ENCODE measurements around the gene SOD1.
A peak's percentile ranks its signal among the peaks of the same experiment; 100 is the strongest.
"Not testable (repeated sequence)": the region's sequence is repeated elsewhere in the genome, so short reads cannot be mapped to it uniquely, and the experiment has no call there.

Gene SOD1

GRCh38 chr21:31659536-31660258 lies at the start of gene SOD1:
SOD1 (plus strand) TSS chr21:31659693; CDS start chr21:31659770, 77 bp downstream.
- Histone ChIP-seq H3K36me3 (ENCODE audit: insufficient read depth, low read length) (no peaks in the 10 kb centered on the region), H3K9me3 (ENCODE audit: control insufficient read depth, insufficient read depth, low read length) (no peaks in the 10 kb centered on the region), H3K9ac (ENCODE audit: low read depth, low read length) (peak within 1 kb of the TSS; percentile 74), H3K4me1 (ENCODE audit: insufficient read depth, low read length) (no peaks in the 10 kb centered on the region)

- H3K4me1 ChIP-seq (ENCODE audit: insufficient read depth, low read length), result no peaks in the 10 kb centered on the region
- no peaks in the 10 kb centered on the region; the same call in 1 of the 2 replicates for H3K9me3 ChIP-seq (ENCODE audit: control insufficient read depth, insufficient read depth, low read length)
- H3K36me3 ChIP-seq (ENCODE audit: insufficient read depth, low read length), result no peaks in the 10 kb centered on the region
- H3K9ac ChIP-seq (ENCODE audit: low read depth, low read length), result no peak overlapping the region
Measured at GRCh38 chr21:31611445-31611844, 48.0 kb upstream of the SOD1 start.

DNA sequence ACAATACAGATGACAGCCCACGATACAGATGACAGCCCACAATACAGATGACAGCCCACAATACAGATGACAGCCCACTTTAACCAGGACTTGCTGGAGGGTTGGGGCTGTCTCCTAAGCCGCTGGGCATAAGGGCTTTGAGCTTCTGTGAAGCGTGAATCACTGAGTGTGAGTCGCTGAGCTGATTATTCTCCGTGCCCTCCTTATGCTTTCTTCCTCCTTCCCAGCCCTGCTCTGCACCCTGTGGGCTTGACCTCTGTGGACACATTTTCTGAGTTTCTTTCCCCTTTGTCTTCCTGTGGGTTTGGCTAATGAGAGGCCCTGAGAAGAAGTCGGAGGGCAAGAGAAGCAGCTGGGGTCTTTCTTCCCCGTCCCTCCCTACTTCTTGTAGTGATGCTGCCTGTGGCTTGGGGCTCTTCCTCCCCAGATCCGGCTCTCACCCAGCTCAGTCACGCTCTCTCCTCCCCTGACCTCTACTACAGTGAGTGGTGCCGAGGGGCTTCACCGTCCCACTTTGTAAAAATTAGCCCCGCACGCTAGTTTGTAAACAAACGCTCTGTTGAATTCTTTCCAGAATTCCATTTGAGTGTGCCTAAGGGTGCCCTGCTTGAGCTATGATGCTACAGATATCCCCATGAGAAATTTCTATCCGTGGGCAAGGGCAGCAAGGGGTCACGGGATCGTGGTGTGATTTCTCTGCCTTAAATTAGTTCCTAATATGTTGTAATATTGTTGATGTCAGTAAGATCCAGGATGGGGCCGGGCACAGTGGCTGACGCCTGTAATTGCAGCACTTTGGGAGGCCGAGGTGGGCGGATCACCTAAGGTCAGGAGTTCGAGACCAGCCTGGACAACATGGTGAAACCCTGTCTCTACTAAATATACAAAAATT lies 46.4 kb upstream of the SOD1 start:
- no peaks in the 10 kb centered on the region for H3K36me3 ChIP-seq (ENCODE audit: insufficient read depth, low read length)
- H3K9ac ChIP-seq (ENCODE audit: low read depth, low read length), result no peak overlapping the region
- H3K9me3 ChIP-seq (ENCODE audit: control insufficient read depth, insufficient read depth, low read length), result no peaks in the 10 kb centered on the region; the same call in 1 of the 2 replicates
- no peaks in the 10 kb centered on the region for H3K4me1 ChIP-seq (ENCODE audit: insufficient read depth, low read length)

GRCh38 chr21:31614705-31615104 lies 44.8 kb upstream of the SOD1 start:
- no peaks in the 10 kb centered on the region for H3K36me3 ChIP-seq (ENCODE audit: insufficient read depth, low read length)
- no peaks in the 10 kb centered on the region for H3K9me3 ChIP-seq (ENCODE audit: control insufficient read depth, insufficient read depth, low read length)
- no peak overlapping the region for H3K9ac ChIP-seq (ENCODE audit: low read depth, low read length)
- H3K4me1 ChIP-seq (ENCODE audit: insufficient read depth, low read length), result no peaks in the 10 kb centered on the region

DNA sequence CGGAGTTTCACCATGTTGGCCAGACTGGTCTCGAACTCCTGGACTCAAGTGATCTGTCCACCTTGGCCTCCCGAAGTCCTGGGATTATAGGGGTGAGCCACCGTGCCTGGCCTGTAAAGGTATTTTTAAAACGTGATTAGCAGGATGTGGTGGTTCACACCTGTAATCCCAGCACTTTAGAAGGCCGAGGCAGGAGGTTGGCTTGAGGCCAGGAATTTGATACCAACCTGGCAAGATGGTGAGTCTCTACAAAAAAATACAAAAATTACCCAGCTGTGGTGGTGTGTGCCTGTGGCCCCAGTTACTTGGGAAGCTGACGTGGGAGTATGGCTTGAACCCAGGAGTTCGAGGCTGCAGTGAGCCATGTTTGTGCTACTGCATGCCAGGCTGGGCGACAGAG lies 43.3 kb upstream of the SOD1 start:
- Histone ChIP-seq H3K36me3 (ENCODE audit: insufficient read depth, low read length) (no peaks in the 10 kb centered on the region), H3K4me1 (ENCODE audit: insufficient read depth, low read length) (no peaks in the 10 kb centered on the region), H3K9me3 (ENCODE audit: control insufficient read depth, insufficient read depth, low read length) (no peaks in the 10 kb centered on the region), H3K9ac (ENCODE audit: low read depth, low read length) (no peak overlapping the region)

DNA sequence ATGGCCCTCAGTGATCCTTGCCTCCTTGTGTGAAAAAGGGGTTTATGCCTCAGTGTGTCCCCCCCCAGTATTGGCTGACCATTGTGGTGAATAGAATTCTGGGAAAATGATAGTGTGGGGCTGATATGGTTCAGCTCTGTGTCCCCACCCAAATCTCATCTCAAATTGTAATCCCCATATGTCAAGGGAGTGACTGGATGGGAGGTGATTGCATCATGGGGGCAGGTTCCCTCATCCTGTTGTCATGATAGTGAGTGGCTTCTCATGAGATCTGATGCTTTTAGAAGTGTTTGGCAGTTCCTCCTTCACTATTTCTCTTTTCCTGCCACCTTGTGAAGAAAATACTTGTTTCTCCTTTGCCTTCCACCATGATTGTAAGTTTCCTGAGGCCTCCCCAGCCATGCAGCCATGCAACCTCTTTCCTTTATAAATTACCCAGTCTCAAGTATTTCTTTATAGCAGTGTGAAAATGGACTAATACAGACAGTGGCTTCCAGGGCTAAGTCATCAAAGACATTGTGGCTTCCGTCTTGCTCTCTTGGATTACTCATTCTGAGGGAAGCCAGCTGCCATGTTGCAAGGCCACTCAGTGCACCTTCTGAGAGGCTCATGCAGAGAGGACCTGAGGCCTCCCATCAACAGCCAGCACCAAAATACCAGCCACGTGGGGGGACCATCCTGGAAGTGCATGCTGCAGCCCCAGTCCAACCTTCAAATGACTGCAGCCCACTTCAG lies 40.6 kb upstream of the SOD1 start:
- no peaks in the 10 kb centered on the region for H3K36me3 ChIP-seq (ENCODE audit: insufficient read depth, low read length)
- H3K9me3 ChIP-seq (ENCODE audit: control insufficient read depth, insufficient read depth, low read length), result no peaks in the 10 kb centered on the region
- H3K4me1 ChIP-seq (ENCODE audit: insufficient read depth, low read length), result no peaks in the 10 kb centered on the region
- no peak overlapping the region for H3K9ac ChIP-seq (ENCODE audit: low read depth, low read length)

DNA sequence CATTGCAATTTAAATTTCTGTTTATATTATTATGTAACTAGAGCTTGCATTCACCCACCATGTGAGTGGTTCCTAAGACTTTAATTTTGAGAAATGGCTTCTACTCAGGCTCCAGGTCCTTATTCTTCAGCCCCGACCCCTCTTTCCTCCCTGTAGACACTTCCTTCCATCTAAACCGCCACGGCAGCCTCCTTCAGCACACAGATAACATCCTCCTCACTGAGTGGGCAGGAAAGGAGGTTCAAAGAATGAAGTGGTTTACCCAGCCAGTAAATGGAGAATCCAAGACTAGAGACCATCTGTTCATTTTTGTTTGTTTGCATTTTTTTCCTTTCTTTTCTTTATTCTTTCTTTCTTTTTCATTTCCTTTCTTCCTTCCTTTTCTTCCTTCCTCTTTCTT lies 37.1 kb upstream of the SOD1 start:
- H3K9me3 ChIP-seq (ENCODE audit: control insufficient read depth, insufficient read depth, low read length), result no peaks in the 10 kb centered on the region
- H3K36me3 ChIP-seq (ENCODE audit: insufficient read depth, low read length), result no peaks in the 10 kb centered on the region
- H3K9ac ChIP-seq (ENCODE audit: low read depth, low read length), result no peak overlapping the region
- no peaks in the 10 kb centered on the region for H3K4me1 ChIP-seq (ENCODE audit: insufficient read depth, low read length)

DNA sequence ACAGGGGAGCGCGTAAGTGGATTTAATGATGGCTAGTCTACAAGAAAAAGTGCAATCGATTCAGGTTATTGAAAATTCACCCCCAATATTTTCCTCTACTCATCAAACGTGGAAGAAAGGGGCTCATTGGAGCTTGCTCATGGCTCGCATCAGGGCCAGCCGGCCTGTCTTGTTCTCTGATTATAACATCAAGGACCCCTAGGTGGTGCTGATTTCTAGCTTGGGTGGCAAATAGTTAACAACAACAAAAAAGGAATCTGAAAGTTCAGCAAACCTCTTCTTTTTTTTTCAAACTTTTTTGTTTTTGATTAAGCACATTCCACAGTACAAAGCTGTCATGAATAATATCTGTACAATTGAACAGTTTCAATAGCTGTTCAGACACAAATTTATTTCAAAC lies 35.8 kb upstream of the SOD1 start:
- no peaks in the 10 kb centered on the region for H3K9me3 ChIP-seq (ENCODE audit: control insufficient read depth, insufficient read depth, low read length)
- no peaks in the 10 kb centered on the region for H3K4me1 ChIP-seq (ENCODE audit: insufficient read depth, low read length)
- no peaks in the 10 kb centered on the region for H3K36me3 ChIP-seq (ENCODE audit: insufficient read depth, low read length)
- no peak overlapping the region for H3K9ac ChIP-seq (ENCODE audit: low read depth, low read length)

DNA sequence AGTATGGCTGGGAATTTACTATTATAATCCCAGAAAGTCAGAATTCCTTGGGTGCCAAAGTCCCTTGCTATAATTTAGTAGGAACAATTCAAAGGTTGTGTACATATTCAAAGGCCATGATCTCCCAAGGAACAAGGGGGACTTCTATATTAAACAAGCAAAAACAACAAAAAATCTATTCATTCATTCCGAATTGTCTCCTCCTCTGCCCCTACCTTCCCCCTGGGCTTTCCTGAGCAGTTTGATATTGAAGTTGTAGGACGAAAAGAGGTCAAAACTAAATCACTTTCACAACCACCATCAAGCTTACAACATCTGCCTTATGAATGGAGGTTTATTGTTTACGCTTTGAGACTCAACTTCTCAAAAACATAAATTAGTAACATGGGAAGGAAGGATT lies 35.3 kb upstream of the SOD1 start:
- no peak overlapping the region for H3K9ac ChIP-seq (ENCODE audit: low read depth, low read length)
- H3K4me1 ChIP-seq (ENCODE audit: insufficient read depth, low read length), result no peaks in the 10 kb centered on the region
- no peaks in the 10 kb centered on the region for H3K9me3 ChIP-seq (ENCODE audit: control insufficient read depth, insufficient read depth, low read length)
- H3K36me3 ChIP-seq (ENCODE audit: insufficient read depth, low read length), result no peaks in the 10 kb centered on the region

GRCh38 chr21:31624961-31625491 lies 34.5 kb upstream of the SOD1 start:
- no peaks in the 10 kb centered on the region for H3K36me3 ChIP-seq (ENCODE audit: insufficient read depth, low read length)
- no peak overlapping the region for H3K9ac ChIP-seq (ENCODE audit: low read depth, low read length)
- no peaks in the 10 kb centered on the region for H3K4me1 ChIP-seq (ENCODE audit: insufficient read depth, low read length)
- H3K9me3 ChIP-seq (ENCODE audit: control insufficient read depth, insufficient read depth, low read length), result no peaks in the 10 kb centered on the region

- Histone ChIP-seq H3K36me3 (ENCODE audit: insufficient read depth, low read length) (no peaks in the 10 kb centered on the region), H3K9me3 (ENCODE audit: control insufficient read depth, insufficient read depth, low read length) (no peaks in the 10 kb centered on the region; the same call in 1 of the 2 replicates), H3K4me1 (ENCODE audit: insufficient read depth, low read length) (no peaks in the 10 kb centered on the region), H3K9ac (ENCODE audit: low read depth, low read length) (no peak overlapping the region)
Measured at GRCh38 chr21:31629972-31630711, 29.4 kb upstream of the SOD1 start.

GRCh38 chr21:31631881-31632280 lies 27.6 kb upstream of the SOD1 start:
- not testable (repeated sequence) for H3K9ac ChIP-seq (ENCODE audit: low read depth, low read length); H3K36me3 ChIP-seq (ENCODE audit: insufficient read depth, low read length); H3K9me3 ChIP-seq (ENCODE audit: control insufficient read depth, insufficient read depth, low read length); H3K4me1 ChIP-seq (ENCODE audit: insufficient read depth, low read length)

DNA sequence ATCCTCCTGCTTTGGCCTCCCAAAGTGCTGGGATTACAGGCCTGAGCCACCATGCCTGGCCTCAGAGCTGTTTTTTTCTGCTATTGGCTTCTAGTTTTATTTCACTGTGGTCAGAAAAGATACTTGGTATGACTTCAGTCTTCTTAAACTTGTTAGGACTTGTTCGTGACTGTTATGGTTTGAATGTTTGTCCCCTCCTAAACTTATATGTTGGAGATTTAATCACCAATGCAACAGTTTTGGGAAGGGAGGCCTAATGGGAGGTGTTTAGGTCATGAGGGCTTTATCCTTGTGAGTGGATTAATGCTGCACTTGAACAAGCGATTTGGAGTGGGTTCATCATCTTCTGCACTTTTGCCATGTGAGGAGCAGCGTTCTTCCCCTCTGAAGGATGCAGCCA lies 24.5 kb upstream of the SOD1 start:
- Histone ChIP-seq H3K9ac (ENCODE audit: low read depth, low read length) (no peak overlapping the region), H3K36me3 (ENCODE audit: insufficient read depth, low read length) (no peaks in the 10 kb centered on the region), H3K9me3 (ENCODE audit: control insufficient read depth, insufficient read depth, low read length) (no peaks in the 10 kb centered on the region; the same call in 1 of the 2 replicates), H3K4me1 (ENCODE audit: insufficient read depth, low read length) (no peaks in the 10 kb centered on the region)

- no peaks in the 10 kb centered on the region for H3K4me1 ChIP-seq (ENCODE audit: insufficient read depth, low read length)
- H3K9me3 ChIP-seq (ENCODE audit: control insufficient read depth, insufficient read depth, low read length), result no peaks in the 10 kb centered on the region; the same call in 1 of the 2 replicates
- no peak overlapping the region for H3K9ac ChIP-seq (ENCODE audit: low read depth, low read length)
- H3K36me3 ChIP-seq (ENCODE audit: insufficient read depth, low read length), result no peaks in the 10 kb centered on the region
Measured at GRCh38 chr21:31636874-31637273, 22.6 kb upstream of the SOD1 start.

Data from ES-I3 (cell line).